Measurements from ENCODE around the gene TMEM132D. TPM values are rescaled to one million over a fixed set of nuclear protein-coding genes. Genes with fewer than 3 reads are reported as not detected.

TMEM132D gene
- total RNA-seq, 1 donor from 2014 or later: 15.2 TPM

- Mint-ChIP-seq H3K4me1 (ENCODE audit: unreplicated experiment) (no peaks in the 10 kb centered on the region), H3K4me3 (ENCODE audit: unreplicated experiment) (no peak overlapping the region), H3K27ac (ENCODE audit: unreplicated experiment) (no peak overlapping the region), H3K36me3 (ENCODE audit: unreplicated experiment) (peaks cover 2% of the 10 kb centered on the region), H3K9me3 (ENCODE audit: unreplicated experiment) (peaks cover 18% of the 10 kb centered on the region), H3K27me3 (ENCODE audit: unreplicated experiment) (no peaks in the 10 kb centered on the region)
- DNase-seq (ENCODE audit: extremely low spot score, unreplicated experiment): no peak
- TF ChIP-seq CTCF (IDR thresholded peaks at IDR 0.05): no peak
Measured at GRCh38 chr12:129109174-129110001, 794.4 kb downstream of the TMEM132D start.

DNA sequence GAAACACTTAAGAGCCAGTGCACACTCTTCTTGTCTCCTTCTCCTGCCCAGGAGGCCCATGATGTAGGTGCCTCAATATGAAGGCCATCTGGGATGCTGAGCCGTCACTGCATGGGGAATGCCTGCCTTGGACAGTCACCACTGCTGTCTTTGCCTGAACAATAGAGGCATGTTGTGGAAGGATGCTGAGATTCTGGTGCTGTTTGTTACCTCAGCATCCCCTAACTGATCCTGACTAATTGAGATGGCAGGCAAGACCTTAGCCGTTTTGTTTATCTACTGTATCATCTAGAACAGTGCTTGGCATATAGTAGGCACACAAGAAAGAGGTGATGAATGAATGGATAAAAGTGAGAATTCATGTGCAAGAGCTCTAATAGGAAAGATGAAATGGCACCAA, 797.1 kb downstream of the TMEM132D start:
- Mint-ChIP-seq H3K4me1 (ENCODE audit: unreplicated experiment) (no peaks in the 10 kb centered on the region), H3K36me3 (ENCODE audit: unreplicated experiment) (peaks cover 4% of the 10 kb centered on the region), H3K9me3 (ENCODE audit: unreplicated experiment) (peaks cover 9% of the 10 kb centered on the region), H3K27me3 (ENCODE audit: unreplicated experiment) (no peaks in the 10 kb centered on the region), H3K4me3 (ENCODE audit: unreplicated experiment) (no peak overlapping the region), H3K27ac (ENCODE audit: unreplicated experiment) (no peak overlapping the region)
- DNase-seq (ENCODE audit: extremely low spot score, unreplicated experiment): no peak
- TF ChIP-seq CTCF (IDR thresholded peaks at IDR 0.05): no peak

- H3K9me3 Mint-ChIP-seq (ENCODE audit: unreplicated experiment): peaks cover 2% of the 10 kb centered on the region
- no peak for TF ChIP-seq CTCF (IDR thresholded peaks at IDR 0.05)
- DNase-seq (ENCODE audit: extremely low spot score, unreplicated experiment): no peak
- H3K4me3 Mint-ChIP-seq (ENCODE audit: unreplicated experiment): no peak overlapping the region
- H3K36me3 Mint-ChIP-seq (ENCODE audit: unreplicated experiment): peaks cover 2% of the 10 kb centered on the region
- H3K4me1 Mint-ChIP-seq (ENCODE audit: unreplicated experiment): no peaks in the 10 kb centered on the region
- no peak overlapping the region for H3K27ac Mint-ChIP-seq (ENCODE audit: unreplicated experiment)
- H3K27me3 Mint-ChIP-seq (ENCODE audit: unreplicated experiment): no peaks in the 10 kb centered on the region
Measured at GRCh38 chr12:129103231-129103630, 800.6 kb downstream of the TMEM132D start.

DNA sequence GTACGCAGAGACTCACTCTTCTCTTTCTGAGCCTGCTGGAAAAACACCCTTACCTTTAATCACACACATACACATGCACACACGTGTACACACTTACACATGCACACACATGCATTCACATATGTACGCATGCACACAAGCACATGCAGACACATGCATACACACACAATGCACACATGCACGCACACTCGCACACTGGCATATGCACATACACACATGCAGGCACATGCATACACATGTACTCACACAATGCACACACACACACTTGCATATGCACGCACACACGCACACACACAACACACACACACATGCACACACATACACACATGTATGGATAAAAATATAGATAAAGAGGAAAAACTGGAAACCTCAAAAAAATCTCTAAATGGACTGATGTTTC, 801.6 kb downstream of the TMEM132D start:
- H3K27me3 Mint-ChIP-seq (ENCODE audit: unreplicated experiment): no peaks in the 10 kb centered on the region
- H3K4me3 Mint-ChIP-seq (ENCODE audit: unreplicated experiment): no peak overlapping the region
- no peak for TF ChIP-seq CTCF (IDR thresholded peaks at IDR 0.05)
- peaks cover 2% of the 10 kb centered on the region for H3K36me3 Mint-ChIP-seq (ENCODE audit: unreplicated experiment)
- H3K27ac Mint-ChIP-seq (ENCODE audit: unreplicated experiment): no peak overlapping the region
- no peaks in the 10 kb centered on the region for H3K9me3 Mint-ChIP-seq (ENCODE audit: unreplicated experiment)
- H3K4me1 Mint-ChIP-seq (ENCODE audit: unreplicated experiment): peaks cover 2% of the 10 kb centered on the region
- DNase-seq (ENCODE audit: extremely low spot score, unreplicated experiment): no peak

DNA sequence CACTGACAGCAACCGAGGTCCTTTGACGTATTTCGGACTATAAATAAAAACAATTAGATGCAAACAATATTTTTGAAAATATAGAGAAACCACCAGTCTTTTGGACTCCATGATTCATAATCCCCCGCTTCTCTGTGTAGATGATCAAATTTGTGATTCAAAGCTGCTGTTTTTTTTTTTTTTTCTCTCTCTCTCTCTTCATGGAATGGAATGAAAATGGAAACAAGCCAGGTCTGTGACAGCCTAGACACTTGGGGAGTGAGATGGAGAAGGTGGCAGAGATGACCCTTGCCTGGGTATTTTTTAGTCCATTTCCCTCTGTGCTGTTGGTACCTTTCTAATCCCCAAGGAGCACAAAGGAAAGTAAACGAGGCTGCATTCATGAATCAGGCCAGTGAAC, 802.0 kb downstream of the TMEM132D start:
- Mint-ChIP-seq H3K27ac (ENCODE audit: unreplicated experiment) (no peak overlapping the region), H3K27me3 (ENCODE audit: unreplicated experiment) (no peaks in the 10 kb centered on the region), H3K36me3 (ENCODE audit: unreplicated experiment) (peaks cover 2% of the 10 kb centered on the region), H3K4me3 (ENCODE audit: unreplicated experiment) (no peak overlapping the region), H3K4me1 (ENCODE audit: unreplicated experiment) (peaks cover 2% of the 10 kb centered on the region), H3K9me3 (ENCODE audit: unreplicated experiment) (no peaks in the 10 kb centered on the region)
- no peak for DNase-seq (ENCODE audit: extremely low spot score, unreplicated experiment)
- no peak for TF ChIP-seq CTCF (IDR thresholded peaks at IDR 0.05)
